Neural cell (in vitro differentiated cells): ENCODE data around the gene NDUFV1.

ENCODE experiments used
- POLR2AphosphoS5 ChIP-seq: IDR thresholded peaks from 2 replicates; pipeline ENCODE4 v1.6.1; 2012
- TF ChIP-seq, protein P1 (sequence below): IDR thresholded peaks from 2 replicates; pipeline ENCODE4 v1.6.1; 2012; ENCODE audit warnings: borderline replicate concordance

DNA sequence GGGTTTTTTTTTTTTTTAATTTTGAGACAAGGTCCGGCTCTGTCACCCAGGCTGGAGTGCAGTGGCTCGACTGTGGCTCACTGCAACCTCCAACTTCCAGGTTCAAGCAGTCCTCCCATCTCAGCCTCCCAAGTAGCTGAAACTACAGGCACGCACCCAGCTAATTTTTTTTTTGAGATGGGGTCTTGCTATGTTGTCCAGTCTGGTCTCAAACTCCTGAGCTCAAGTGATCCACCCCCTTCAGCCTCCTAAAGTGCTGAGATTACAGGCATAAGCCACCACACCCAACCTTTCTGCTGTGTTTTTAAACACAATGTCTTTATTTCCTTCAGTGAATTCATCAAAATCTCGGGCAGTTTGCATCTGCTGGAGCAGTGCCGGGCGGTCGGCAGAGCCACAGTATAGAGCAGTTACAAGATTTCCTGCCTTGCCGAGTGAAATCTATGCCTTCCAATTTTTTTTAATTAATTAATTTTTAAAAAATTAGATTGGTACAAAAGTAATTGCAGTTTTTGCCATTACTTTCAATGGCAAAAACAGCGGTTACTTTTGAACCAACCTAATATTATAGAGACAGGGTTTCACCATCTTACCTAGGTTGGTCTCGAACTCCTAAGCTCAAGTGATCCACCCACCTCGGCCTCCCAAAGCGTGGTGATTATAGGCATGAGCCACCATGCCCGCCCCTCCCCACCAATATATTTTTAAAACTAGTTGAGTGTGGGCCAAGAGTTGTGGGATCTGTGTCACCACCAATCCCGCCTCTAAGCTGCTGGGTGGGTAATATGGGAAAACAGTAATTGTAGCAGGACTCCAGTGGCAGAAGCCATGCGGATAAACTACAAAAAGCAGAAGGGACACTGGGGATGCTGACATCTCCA, 46.5 kb downstream of the NDUFV1 start:
- TF ChIP-seq POLR2AphosphoS5, result no peak
- TF ChIP-seq, protein P1, sequence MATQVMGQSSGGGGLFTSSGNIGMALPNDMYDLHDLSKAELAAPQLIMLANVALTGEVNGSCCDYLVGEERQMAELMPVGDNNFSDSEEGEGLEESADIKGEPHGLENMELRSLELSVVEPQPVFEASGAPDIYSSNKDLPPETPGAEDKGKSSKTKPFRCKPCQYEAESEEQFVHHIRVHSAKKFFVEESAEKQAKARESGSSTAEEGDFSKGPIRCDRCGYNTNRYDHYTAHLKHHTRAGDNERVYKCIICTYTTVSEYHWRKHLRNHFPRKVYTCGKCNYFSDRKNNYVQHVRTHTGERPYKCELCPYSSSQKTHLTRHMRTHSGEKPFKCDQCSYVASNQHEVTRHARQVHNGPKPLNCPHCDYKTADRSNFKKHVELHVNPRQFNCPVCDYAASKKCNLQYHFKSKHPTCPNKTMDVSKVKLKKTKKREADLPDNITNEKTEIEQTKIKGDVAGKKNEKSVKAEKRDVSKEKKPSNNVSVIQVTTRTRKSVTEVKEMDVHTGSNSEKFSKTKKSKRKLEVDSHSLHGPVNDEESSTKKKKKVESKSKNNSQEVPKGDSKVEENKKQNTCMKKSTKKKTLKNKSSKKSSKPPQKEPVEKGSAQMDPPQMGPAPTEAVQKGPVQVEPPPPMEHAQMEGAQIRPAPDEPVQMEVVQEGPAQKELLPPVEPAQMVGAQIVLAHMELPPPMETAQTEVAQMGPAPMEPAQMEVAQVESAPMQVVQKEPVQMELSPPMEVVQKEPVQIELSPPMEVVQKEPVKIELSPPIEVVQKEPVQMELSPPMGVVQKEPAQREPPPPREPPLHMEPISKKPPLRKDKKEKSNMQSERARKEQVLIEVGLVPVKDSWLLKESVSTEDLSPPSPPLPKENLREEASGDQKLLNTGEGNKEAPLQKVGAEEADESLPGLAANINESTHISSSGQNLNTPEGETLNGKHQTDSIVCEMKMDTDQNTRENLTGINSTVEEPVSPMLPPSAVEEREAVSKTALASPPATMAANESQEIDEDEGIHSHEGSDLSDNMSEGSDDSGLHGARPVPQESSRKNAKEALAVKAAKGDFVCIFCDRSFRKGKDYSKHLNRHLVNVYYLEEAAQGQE, result no peak
